ENCODE measurements around the gene DXO.
A peak's percentile ranks its signal among the peaks of the same experiment; 100 is the strongest.

GRCh38 chr6:31943742-31944141 is 28.2 kb downstream of the DXO start:
- TF ChIP-seq GATA3 (IDR thresholded peaks at IDR 0.05; ENCODE audit: low read depth, low read length) = no peak
- peak; percentile 23; the same call in 1 of the 2 replicates for TF ChIP-seq GATA2 (IDR thresholded peaks at IDR 0.05; ENCODE audit: low read depth, low read length)

All from SH-SY5Y (cell line).